ENCODE data around the gene SLC44A4. TPM values are rescaled to one million over a fixed set of nuclear protein-coding genes. Genes with fewer than 3 reads are reported as not detected.
"Not testable (repeated sequence)": the region's sequence is repeated elsewhere in the genome, so short reads cannot be mapped to it uniquely, and the experiment has no call there.

SLC44A4 gene
- total and polyA plus RNA-seq, 8 donors, result 9.6 to 78.8 (median 21.1) TPM

- Histone ChIP-seq H3K9me3 (no peaks in the 10 kb centered on the region), H3K27me3 (no peaks in the 10 kb centered on the region), H3K4me3 (no peak overlapping the region), H3K36me3 (peaks cover 0 to 57% of the 10 kb centered on the region in 2 donors), H3K27ac (no peak overlapping the region), H3K4me1 (peaks cover 6 to 20% of the 10 kb centered on the region in 2 donors)
- ATAC-seq, result no peak
- no peak for TF ChIP-seq CTCF (IDR thresholded peaks at IDR 0.05)
- intact Hi-C loops (cut with DNase I), result no loop called here
- DNase-seq, result no peak
Measured at GRCh38 chr6:31858707-31859106, 20.1 kb downstream of the SLC44A4 start.

- ATAC-seq; DNase-seq; H3K4me3 ChIP-seq; H3K27me3 ChIP-seq; H3K27ac ChIP-seq; H3K9me3 ChIP-seq; intact Hi-C loops (cut with DNase I): not testable (repeated sequence)
- Histone ChIP-seq H3K36me3 (peaks cover 0 to 57% of the 10 kb centered on the region in 2 donors), H3K4me1 (peaks cover 6 to 13% of the 10 kb centered on the region in 2 donors)
Measured at GRCh38 chr6:31857774-31858173, 21.0 kb downstream of the SLC44A4 start.

DNA sequence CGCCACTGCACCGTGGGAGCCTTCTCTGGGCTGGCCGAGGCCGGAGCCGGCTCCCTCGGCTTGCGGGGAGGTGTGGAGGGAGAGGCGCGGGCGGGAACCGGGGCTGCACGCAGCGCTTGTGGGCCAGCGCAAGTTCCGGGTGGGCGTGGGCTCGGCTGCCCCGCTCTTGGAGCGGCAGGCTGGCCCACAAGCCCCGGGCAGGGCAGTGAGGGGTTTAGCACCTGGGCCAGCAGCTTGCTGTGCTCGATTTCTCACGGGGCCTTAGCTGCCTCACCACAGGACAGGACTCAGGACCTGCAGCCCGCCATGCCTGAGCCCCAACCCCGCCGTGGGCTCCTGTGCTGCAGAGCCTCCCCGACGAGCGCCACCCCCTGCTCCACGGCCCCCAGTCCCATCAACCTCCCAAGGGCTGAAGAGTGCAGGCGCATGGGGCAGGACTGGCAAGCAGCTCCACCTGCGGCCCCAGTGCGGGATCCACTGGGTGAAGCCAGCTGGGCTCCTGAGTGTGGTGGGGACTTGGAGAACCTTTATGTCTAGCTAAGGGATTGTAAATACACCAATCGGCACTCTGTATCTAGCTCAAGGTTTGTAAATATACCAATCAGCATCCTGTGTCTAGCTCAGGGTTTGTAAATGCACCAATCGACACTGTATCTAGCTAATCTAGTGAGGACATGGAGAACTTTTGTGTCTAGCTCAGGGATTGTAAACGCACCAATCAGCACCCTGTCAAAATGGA, 26.6 kb downstream of the SLC44A4 start:
- H3K4me3 ChIP-seq; ATAC-seq; H3K9me3 ChIP-seq; H3K4me1 ChIP-seq; H3K27me3 ChIP-seq; H3K27ac ChIP-seq; DNase-seq; intact Hi-C loops (cut with DNase I): not testable (repeated sequence)
- peaks cover 0 to 19% of the 10 kb centered on the region in 2 donors for H3K36me3 ChIP-seq

- H3K4me1 ChIP-seq, result no peaks in the 10 kb centered on the region
- no peak overlapping the region for H3K4me3 ChIP-seq
- no peak for ATAC-seq
- intact Hi-C loops (cut with DNase I), result no loop called here
- DNase-seq, result no peak
- H3K36me3 ChIP-seq, result peaks cover 0 to 12% of the 10 kb centered on the region in 2 donors
- H3K27ac ChIP-seq, result no peak overlapping the region
- TF ChIP-seq CTCF (IDR thresholded peaks at IDR 0.05), result no peak
- H3K27me3 ChIP-seq, result no peaks in the 10 kb centered on the region
- no peaks in the 10 kb centered on the region for H3K9me3 ChIP-seq
Measured at GRCh38 chr6:31851485-31851832, 27.3 kb downstream of the SLC44A4 start.

GRCh38 chr6:31850765-31851484, 27.9 kb downstream of the SLC44A4 start:
- Histone ChIP-seq H3K27ac (no peak overlapping the region), H3K4me3 (no peak overlapping the region), H3K9me3 (no peaks in the 10 kb centered on the region), H3K4me1 (no peaks in the 10 kb centered on the region), H3K27me3 (no peaks in the 10 kb centered on the region), H3K36me3 (peaks cover 0 to 7% of the 10 kb centered on the region in 2 donors)
- no peak for DNase-seq
- TF ChIP-seq CTCF (IDR thresholded peaks at IDR 0.05), result no peak
- no peak for ATAC-seq
- intact Hi-C loops (cut with DNase I), result no loop called here

DNA sequence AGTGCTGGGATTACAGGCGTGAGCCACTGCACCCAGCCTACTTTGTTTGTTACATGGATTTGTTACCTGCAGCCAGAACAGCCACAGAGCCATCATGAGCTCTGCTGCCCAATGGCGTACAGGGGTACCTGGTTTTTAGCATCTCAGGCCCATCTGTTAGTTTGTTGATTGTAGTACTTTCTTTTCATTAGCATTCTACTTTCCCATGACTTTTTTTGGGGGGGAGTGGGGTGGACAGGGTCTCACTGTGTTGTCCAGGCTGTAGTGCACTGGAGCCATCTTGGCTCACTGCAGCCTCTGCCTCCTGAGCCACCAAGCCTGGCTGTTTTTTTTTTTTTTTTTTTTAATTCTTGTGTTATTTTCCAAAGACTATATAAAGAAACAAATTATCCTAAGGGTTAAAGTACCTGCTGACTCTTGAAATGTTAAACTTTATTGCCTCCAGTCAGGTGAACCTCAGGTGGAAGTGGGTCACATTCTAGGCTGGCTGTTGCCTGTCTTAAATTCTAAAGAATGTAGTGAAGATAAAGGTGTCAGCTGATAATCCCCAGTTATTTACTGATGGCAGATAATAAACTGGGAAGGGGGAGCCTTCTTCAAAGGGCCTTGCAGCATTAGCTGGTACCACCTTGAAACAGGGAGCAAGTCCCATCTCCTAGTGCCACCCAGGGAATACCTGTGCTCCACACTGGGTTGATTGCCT, 31.4 kb downstream of the SLC44A4 start:
- Histone ChIP-seq H3K27me3 (no peaks in the 10 kb centered on the region), H3K9me3 (no peaks in the 10 kb centered on the region), H3K4me3 (no peak overlapping the region), H3K36me3 (no peaks in the 10 kb centered on the region), H3K27ac (no peak overlapping the region), H3K4me1 (no peaks in the 10 kb centered on the region)
- no peak for TF ChIP-seq CTCF (IDR thresholded peaks at IDR 0.05)
- DNase-seq (no peak), ATAC-seq (no peak)
- intact Hi-C loops (cut with DNase I), result no loop called here
